ENCODE measurements around the gene PARK7.

Gene PARK7

GRCh38 chr1:7993593-7994479 is 32.3 kb downstream of the PARK7 start:
- H3K27ac ChIP-seq (replicated peaks) = no peak overlapping the region
- TF ChIP-seq, protein P1, sequence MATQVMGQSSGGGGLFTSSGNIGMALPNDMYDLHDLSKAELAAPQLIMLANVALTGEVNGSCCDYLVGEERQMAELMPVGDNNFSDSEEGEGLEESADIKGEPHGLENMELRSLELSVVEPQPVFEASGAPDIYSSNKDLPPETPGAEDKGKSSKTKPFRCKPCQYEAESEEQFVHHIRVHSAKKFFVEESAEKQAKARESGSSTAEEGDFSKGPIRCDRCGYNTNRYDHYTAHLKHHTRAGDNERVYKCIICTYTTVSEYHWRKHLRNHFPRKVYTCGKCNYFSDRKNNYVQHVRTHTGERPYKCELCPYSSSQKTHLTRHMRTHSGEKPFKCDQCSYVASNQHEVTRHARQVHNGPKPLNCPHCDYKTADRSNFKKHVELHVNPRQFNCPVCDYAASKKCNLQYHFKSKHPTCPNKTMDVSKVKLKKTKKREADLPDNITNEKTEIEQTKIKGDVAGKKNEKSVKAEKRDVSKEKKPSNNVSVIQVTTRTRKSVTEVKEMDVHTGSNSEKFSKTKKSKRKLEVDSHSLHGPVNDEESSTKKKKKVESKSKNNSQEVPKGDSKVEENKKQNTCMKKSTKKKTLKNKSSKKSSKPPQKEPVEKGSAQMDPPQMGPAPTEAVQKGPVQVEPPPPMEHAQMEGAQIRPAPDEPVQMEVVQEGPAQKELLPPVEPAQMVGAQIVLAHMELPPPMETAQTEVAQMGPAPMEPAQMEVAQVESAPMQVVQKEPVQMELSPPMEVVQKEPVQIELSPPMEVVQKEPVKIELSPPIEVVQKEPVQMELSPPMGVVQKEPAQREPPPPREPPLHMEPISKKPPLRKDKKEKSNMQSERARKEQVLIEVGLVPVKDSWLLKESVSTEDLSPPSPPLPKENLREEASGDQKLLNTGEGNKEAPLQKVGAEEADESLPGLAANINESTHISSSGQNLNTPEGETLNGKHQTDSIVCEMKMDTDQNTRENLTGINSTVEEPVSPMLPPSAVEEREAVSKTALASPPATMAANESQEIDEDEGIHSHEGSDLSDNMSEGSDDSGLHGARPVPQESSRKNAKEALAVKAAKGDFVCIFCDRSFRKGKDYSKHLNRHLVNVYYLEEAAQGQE (IDR thresholded peaks at IDR 0.05; ENCODE audit: insufficient replicate concordance, low read depth) = no peak
- no peak for TF ChIP-seq SPI1 (IDR thresholded peaks at IDR 0.05; ENCODE audit: borderline replicate concordance, low read depth)
- no peak for TF ChIP-seq GABPA (IDR thresholded peaks at IDR 0.05; ENCODE audit: low read depth)
- no peak for TF ChIP-seq POLR2AphosphoS5 (IDR thresholded peaks at IDR 0.05; ENCODE audit: low read depth)
- TF ChIP-seq, protein P2, sequence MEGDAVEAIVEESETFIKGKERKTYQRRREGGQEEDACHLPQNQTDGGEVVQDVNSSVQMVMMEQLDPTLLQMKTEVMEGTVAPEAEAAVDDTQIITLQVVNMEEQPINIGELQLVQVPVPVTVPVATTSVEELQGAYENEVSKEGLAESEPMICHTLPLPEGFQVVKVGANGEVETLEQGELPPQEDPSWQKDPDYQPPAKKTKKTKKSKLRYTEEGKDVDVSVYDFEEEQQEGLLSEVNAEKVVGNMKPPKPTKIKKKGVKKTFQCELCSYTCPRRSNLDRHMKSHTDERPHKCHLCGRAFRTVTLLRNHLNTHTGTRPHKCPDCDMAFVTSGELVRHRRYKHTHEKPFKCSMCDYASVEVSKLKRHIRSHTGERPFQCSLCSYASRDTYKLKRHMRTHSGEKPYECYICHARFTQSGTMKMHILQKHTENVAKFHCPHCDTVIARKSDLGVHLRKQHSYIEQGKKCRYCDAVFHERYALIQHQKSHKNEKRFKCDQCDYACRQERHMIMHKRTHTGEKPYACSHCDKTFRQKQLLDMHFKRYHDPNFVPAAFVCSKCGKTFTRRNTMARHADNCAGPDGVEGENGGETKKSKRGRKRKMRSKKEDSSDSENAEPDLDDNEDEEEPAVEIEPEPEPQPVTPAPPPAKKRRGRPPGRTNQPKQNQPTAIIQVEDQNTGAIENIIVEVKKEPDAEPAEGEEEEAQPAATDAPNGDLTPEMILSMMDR (IDR thresholded peaks at IDR 0.05; ENCODE audit: insufficient read depth, low read length) = no peak
- no peaks in the 10 kb centered on the region for H3K27me3 ChIP-seq (ENCODE audit: insufficient read depth, poor library complexity, severe bottlenecking)
- no peak for DNase-seq (ENCODE audit: low read depth in 1 of 2, low spot score in 1 of 2)
- no peak overlapping the region for H3K4me3 ChIP-seq (replicated peaks; ENCODE audit: insufficient read depth, low read length)

DNA sequence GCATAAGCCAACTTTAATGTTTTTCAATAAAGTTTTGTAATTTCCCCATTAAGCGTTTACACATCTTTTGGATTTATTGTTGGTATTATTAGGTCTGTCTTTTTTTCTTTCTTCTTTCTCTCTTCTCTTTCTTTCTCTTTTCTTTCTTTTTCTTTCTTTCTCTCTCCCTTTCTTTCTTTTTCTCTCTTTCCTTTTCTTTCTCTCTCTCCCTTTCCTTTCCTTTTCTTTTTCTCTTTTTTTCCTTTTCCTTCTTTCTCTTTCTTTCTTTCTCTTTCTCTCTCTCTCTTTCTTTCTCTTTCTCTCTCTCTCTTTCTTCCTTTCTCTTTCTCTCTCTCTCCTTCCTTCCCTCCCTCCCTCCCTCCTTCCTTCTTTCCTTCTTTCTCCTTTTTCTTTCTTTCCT is 33.3 kb downstream of the PARK7 start:
- Histone ChIP-seq H3K27me3 (ENCODE audit: insufficient read depth, poor library complexity, severe bottlenecking) (no peaks in the 10 kb centered on the region), H3K4me3 (replicated peaks; ENCODE audit: insufficient read depth, low read length) (no peak overlapping the region), H3K27ac (replicated peaks) (no peak overlapping the region)
- DNase-seq (ENCODE audit: low read depth in 1 of 2, low spot score in 1 of 2) = no peak
- TF ChIP-seq GABPA (IDR thresholded peaks at IDR 0.05; ENCODE audit: low read depth) = no peak
- TF ChIP-seq, protein P2 (IDR thresholded peaks at IDR 0.05; ENCODE audit: insufficient read depth, low read length) = no peak
- no peak for TF ChIP-seq POLR2AphosphoS5 (IDR thresholded peaks at IDR 0.05; ENCODE audit: low read depth)
- TF ChIP-seq, protein P1 (IDR thresholded peaks at IDR 0.05; ENCODE audit: insufficient replicate concordance, low read depth) = no peak
- TF ChIP-seq SPI1 (IDR thresholded peaks at IDR 0.05; ENCODE audit: borderline replicate concordance, low read depth) = no peak

DNA sequence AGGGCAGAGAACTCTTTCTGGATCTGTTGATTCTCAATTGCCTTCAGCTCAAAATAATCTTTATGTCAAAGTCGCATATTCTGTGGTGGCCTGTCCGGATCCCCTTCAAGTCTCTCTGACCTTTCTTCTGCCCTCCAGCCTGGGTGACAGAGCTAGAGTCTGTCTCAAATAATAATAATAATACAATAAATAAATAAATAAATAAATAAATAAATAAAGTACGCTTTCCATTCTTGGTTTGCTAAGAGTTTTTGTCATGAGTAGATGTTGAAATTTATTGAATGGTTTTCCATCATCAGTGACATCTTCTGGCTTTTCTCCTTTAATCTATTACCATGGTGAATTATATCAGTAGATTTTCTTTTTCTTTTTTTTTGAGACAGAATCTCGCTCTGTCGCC is 33.9 kb downstream of the PARK7 start:
- Histone ChIP-seq H3K4me3 (replicated peaks; ENCODE audit: insufficient read depth, low read length) (no peak overlapping the region), H3K27me3 (ENCODE audit: insufficient read depth, poor library complexity, severe bottlenecking) (no peaks in the 10 kb centered on the region), H3K27ac (replicated peaks) (no peak overlapping the region)
- no peak for DNase-seq (ENCODE audit: low read depth in 1 of 2, low spot score in 1 of 2)
- TF ChIP-seq, protein P1 (IDR thresholded peaks at IDR 0.05; ENCODE audit: insufficient replicate concordance, low read depth) = no peak
- TF ChIP-seq SPI1 (IDR thresholded peaks at IDR 0.05; ENCODE audit: borderline replicate concordance, low read depth) = no peak
- no peak for TF ChIP-seq GABPA (IDR thresholded peaks at IDR 0.05; ENCODE audit: low read depth)
- TF ChIP-seq POLR2AphosphoS5 (IDR thresholded peaks at IDR 0.05; ENCODE audit: low read depth) = no peak
- TF ChIP-seq, protein P2 (IDR thresholded peaks at IDR 0.05; ENCODE audit: insufficient read depth, low read length) = no peak
